ENCODE data around the gene ATP5MC2.

- TF ChIP-seq POLR2A (IDR thresholded peaks at IDR 0.05) (no peak), POLR2AphosphoS5 (IDR thresholded peaks at IDR 0.05) (no peak)
These were observed 22.3 kb downstream of the ATP5MC2 start for GRCh38 chr12:53653595-53653994.

Data from breast epithelium (tissue), 3 donors.